ENCODE measurements around the gene PCID2. TPM values are rescaled to one million over a fixed set of nuclear protein-coding genes. Genes with fewer than 3 reads are reported as not detected.

PCID2 gene
- polyA plus RNA-seq, 1 donor from 2014 or later = 81.3 TPM

- Histone ChIP-seq H3K4me3 (ENCODE audit: low read length) (no peak overlapping the region), H3K27ac (ENCODE audit: low read length) (no peak overlapping the region), H3K36me3 (ENCODE audit: insufficient read depth, low read length) (no peaks in the 10 kb centered on the region), H3K79me2 (replicated peaks; ENCODE audit: insufficient read depth, low read length) (no peaks in the 10 kb centered on the region), H3K9me3 (ENCODE audit: low read length) (no peaks in the 10 kb centered on the region), H3K27me3 (ENCODE audit: insufficient read depth, low read depth, low read length) (no peaks in the 10 kb centered on the region), H3K9ac (ENCODE audit: low read length) (no peak overlapping the region), H3K9me2 (ENCODE audit: insufficient read depth, low read length) (no peaks in the 10 kb centered on the region), H3F3A (ENCODE audit: insufficient read depth, low read length, poor library complexity, severe bottlenecking) (no peaks in the 10 kb centered on the region), H4K20me1 (ENCODE audit: insufficient read depth) (no peaks in the 10 kb centered on the region), H3K4me2 (ENCODE audit: low read length) (no peak overlapping the region), H2AFZ (ENCODE audit: low read depth, low read length) (no peak overlapping the region)
- TF ChIP-seq CTCF (IDR thresholded peaks at IDR 0.05; ENCODE audit: poor library complexity, severe bottlenecking) (no peak), REST (IDR thresholded peaks at IDR 0.05; ENCODE audit: borderline replicate concordance) (no peak), TAF1 (IDR thresholded peaks at IDR 0.05; ENCODE audit: low read depth) (no peak), MXI1 (conservative IDR thresholded peaks at IDR 0.05; ENCODE audit: poor library complexity, severe bottlenecking) (no peak), RAD21 (conservative IDR thresholded peaks at IDR 0.05) (no peak), EP300 (conservative IDR thresholded peaks at IDR 0.05; ENCODE audit: poor library complexity, severe bottlenecking) (no peak), POLR2AphosphoS5 (IDR thresholded peaks at IDR 0.05) (no peak), EZH2 (IDR thresholded peaks at IDR 0.05; ENCODE audit: borderline replicate concordance, insufficient read depth, low read length, poor library complexity, severe bottlenecking) (no peak), SMC3 (conservative IDR thresholded peaks at IDR 0.05; ENCODE audit: poor library complexity) (no peak)
Measured at GRCh38 chr13:113225515-113225914, 17.0 kb upstream of the PCID2 start.

- Histone ChIP-seq H3K27ac (ENCODE audit: low read length) (no peak overlapping the region), H3K4me3 (ENCODE audit: low read length) (no peak overlapping the region), H3K9ac (ENCODE audit: low read length) (no peak overlapping the region), H2AFZ (ENCODE audit: low read depth, low read length) (no peak overlapping the region), H3K9me3 (ENCODE audit: low read length) (no peaks in the 10 kb centered on the region), H4K20me1 (ENCODE audit: insufficient read depth) (no peaks in the 10 kb centered on the region), H3F3A (ENCODE audit: insufficient read depth, low read length, poor library complexity, severe bottlenecking) (no peaks in the 10 kb centered on the region), H3K9me2 (ENCODE audit: insufficient read depth, low read length) (no peaks in the 10 kb centered on the region), H3K36me3 (ENCODE audit: insufficient read depth, low read length) (no peaks in the 10 kb centered on the region), H3K4me2 (ENCODE audit: low read length) (no peak overlapping the region), H3K27me3 (ENCODE audit: insufficient read depth, low read depth, low read length) (no peaks in the 10 kb centered on the region), H3K79me2 (replicated peaks; ENCODE audit: insufficient read depth, low read length) (no peaks in the 10 kb centered on the region)
- no peak for TF ChIP-seq REST (IDR thresholded peaks at IDR 0.05; ENCODE audit: borderline replicate concordance)
- TF ChIP-seq EZH2 (IDR thresholded peaks at IDR 0.05; ENCODE audit: borderline replicate concordance, insufficient read depth, low read length, poor library complexity, severe bottlenecking) = no peak
- TF ChIP-seq TAF1 (IDR thresholded peaks at IDR 0.05; ENCODE audit: low read depth) = no peak
- TF ChIP-seq POLR2AphosphoS5 (IDR thresholded peaks at IDR 0.05) = no peak
- TF ChIP-seq SMC3 (conservative IDR thresholded peaks at IDR 0.05; ENCODE audit: poor library complexity) = no peak
- no peak for TF ChIP-seq RAD21 (conservative IDR thresholded peaks at IDR 0.05)
- TF ChIP-seq CTCF (IDR thresholded peaks at IDR 0.05; ENCODE audit: poor library complexity, severe bottlenecking) = no peak
- no peak for TF ChIP-seq MXI1 (conservative IDR thresholded peaks at IDR 0.05; ENCODE audit: poor library complexity, severe bottlenecking)
- TF ChIP-seq EP300 (conservative IDR thresholded peaks at IDR 0.05; ENCODE audit: poor library complexity, severe bottlenecking) = no peak
Measured at GRCh38 chr13:113224486-113224885, 16.0 kb upstream of the PCID2 start.
